ENCODE results near the gene BCL3.
"Not testable (repeated sequence)": the region's sequence is repeated elsewhere in the genome, so short reads cannot be mapped to it uniquely, and the experiment has no call there.

Gene BCL3

GRCh38 chr19:44712864-44713515 is 35.5 kb upstream of the BCL3 start:
- no peak for FAIRE-seq
- DNase-seq (ENCODE audit: insufficient read length, low spot score), result no peak
- TF ChIP-seq POLR2A (IDR thresholded peaks at IDR 0.05; ENCODE audit: low read depth, low read length), result no peak

DNA sequence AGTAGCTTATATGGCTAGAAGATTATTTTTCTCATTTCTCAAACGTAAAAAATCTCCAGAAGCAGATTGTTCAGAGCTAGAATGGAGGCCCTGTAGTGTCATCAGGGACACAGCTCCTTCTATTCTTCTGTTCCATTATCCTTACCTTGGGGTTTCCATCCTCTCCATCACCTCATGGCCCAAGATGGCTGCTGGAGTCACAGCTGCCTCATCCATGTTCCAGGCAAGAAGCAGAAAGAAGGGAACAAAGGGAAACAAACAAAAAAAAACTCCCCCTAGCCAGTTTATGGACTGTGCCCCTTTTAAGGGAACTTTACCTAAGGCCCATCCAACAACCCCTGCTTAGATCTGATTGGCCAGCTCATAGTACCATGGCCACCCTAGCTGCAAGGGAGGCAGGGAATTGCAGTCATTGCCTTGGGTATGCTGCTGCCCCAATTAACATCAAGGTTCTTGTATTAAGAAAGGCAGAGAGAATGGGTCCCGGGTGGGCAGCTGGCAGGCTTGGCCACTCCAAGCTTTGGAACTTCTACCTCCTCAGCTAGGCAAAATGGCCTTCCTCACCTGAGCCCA is 33.8 kb upstream of the BCL3 start:
- FAIRE-seq, result no peak
- TF ChIP-seq POLR2A (IDR thresholded peaks at IDR 0.05; ENCODE audit: low read depth, low read length), result no peak
- no peak for DNase-seq (ENCODE audit: insufficient read length, low spot score)

GRCh38 chr19:44717603-44718002 is 30.9 kb upstream of the BCL3 start:
- DNase-seq (ENCODE audit: insufficient read length, low spot score), result no peak
- TF ChIP-seq POLR2A (IDR thresholded peaks at IDR 0.05; ENCODE audit: low read depth, low read length), result no peak
- no peak for FAIRE-seq

GRCh38 chr19:44718441-44719261 is 29.9 kb upstream of the BCL3 start:
- FAIRE-seq (no peak), DNase-seq (ENCODE audit: insufficient read length, low spot score) (peak; percentile 42)
- no peak for TF ChIP-seq POLR2A (IDR thresholded peaks at IDR 0.05; ENCODE audit: low read depth, low read length)

GRCh38 chr19:44719262-44719701 is 29.2 kb upstream of the BCL3 start:
- FAIRE-seq (no peak), DNase-seq (ENCODE audit: insufficient read length, low spot score) (no peak)
- no peak for TF ChIP-seq POLR2A (IDR thresholded peaks at IDR 0.05; ENCODE audit: low read depth, low read length)

DNA sequence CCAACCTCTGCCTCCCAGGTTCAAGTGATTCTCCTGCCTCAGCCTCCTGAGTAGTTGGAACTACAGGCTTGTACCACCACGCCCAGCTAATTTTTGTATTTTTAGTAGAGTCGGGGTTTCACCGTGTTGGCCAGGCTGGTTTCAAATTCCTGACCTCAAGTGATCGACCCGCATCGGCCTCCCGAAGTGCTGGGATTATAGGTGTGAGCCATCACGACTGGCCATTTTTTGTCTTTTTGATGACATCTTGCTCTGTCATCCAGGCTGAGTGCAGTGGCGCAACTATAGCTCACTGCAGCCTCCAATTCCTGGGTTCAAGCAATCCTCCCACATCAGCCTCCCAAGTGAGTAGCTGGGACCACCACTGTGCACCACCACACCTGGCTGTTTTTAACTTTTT is 28.1 kb upstream of the BCL3 start:
- not testable (repeated sequence) for FAIRE-seq

DNA sequence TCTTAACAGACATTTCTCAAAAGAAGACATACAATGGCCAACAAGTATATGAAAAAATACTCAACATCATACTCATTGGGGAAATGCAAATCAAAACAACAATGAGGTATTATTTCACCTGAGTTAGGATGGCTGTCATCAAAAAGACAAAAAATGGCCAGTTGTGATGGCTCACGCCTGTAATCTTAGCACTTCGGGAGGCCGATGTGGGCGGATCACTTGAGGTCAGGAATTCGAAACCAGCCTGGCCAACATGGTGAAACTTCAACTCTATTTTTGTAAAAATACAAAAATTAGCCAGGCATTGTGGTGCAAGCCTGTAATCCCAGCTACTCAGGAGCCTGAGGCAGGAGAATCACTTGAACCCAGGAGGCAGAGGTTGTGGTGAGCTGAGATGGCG is 27.6 kb upstream of the BCL3 start:
- DNase-seq (ENCODE audit: insufficient read length, low spot score), result no peak
- FAIRE-seq, result no peak
- TF ChIP-seq POLR2A (IDR thresholded peaks at IDR 0.05; ENCODE audit: low read depth, low read length), result no peak

More for the DNA sequence above, 28.1 kb upstream of the BCL3 start:
- DNase-seq (ENCODE audit: insufficient read length, low spot score), result not testable (repeated sequence)

DNA sequence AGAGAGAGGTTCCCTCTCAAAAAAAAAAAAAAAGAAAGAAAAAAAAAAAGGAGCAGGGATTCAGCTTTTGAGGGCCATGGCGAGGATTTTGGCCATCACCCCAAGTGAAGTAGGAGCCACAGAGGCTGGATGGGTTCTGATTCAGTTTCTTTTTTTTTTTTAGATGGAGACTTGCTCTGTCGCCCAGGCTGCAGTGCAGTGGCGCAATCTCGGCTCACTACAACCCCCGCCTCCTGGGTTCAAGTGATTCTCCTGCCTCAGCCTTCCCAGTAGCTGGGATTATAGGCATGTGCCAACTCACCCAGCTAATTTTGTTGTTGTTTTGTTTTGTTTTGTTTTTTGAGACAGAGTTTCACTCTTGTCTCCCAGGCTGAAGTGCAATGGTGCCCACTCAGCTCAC is 27.1 kb upstream of the BCL3 start:
- not testable (repeated sequence) for FAIRE-seq; DNase-seq (ENCODE audit: insufficient read length, low spot score)

- no peak for TF ChIP-seq POLR2A (IDR thresholded peaks at IDR 0.05; ENCODE audit: low read depth, low read length)
- FAIRE-seq (no peak), DNase-seq (ENCODE audit: insufficient read length, low spot score) (no peak)
Measured at GRCh38 chr19:44722131-44723121, 26.1 kb upstream of the BCL3 start.

GRCh38 chr19:44723299-44723951 is 25.1 kb upstream of the BCL3 start:
- FAIRE-seq (no peak), DNase-seq (ENCODE audit: insufficient read length, low spot score) (no peak)
- no peak; the same call in 1 of the 2 replicates for TF ChIP-seq POLR2A (IDR thresholded peaks at IDR 0.05; ENCODE audit: low read depth, low read length)

- peak; percentile 91 for DNase-seq (ENCODE audit: insufficient read length, low spot score)
- no peak for FAIRE-seq
- TF ChIP-seq POLR2A (IDR thresholded peaks at IDR 0.05; ENCODE audit: low read depth, low read length), result no peak
Measured at GRCh38 chr19:44723952-44724319, 24.6 kb upstream of the BCL3 start.

- TF ChIP-seq POLR2A (IDR thresholded peaks at IDR 0.05; ENCODE audit: low read depth, low read length), result no peak
- no peak for DNase-seq (ENCODE audit: insufficient read length, low spot score)
- FAIRE-seq, result no peak
Measured at GRCh38 chr19:44725251-44725650, 23.3 kb upstream of the BCL3 start.

- FAIRE-seq (no peak), DNase-seq (ENCODE audit: insufficient read length, low spot score) (no peak)
- TF ChIP-seq POLR2A (IDR thresholded peaks at IDR 0.05; ENCODE audit: low read depth, low read length), result no peak
Measured at GRCh38 chr19:44725684-44726083, 22.8 kb upstream of the BCL3 start.

Data from H54 (cell line).